ENCODE data around the gene TCEANC2. TPM values are rescaled to one million over a fixed set of nuclear protein-coding genes. Genes with fewer than 3 reads are reported as not detected.
"Not testable (repeated sequence)": the region's sequence is repeated elsewhere in the genome, so short reads cannot be mapped to it uniquely, and the experiment has no call there.

The TCEANC2 gene
- total and polyA plus RNA-seq, 2 donors (not counting 3 experiments of a cell fraction or from before 2014, with no cell fraction given) = 3.2 to 6.1 TPM

GRCh38 chr1:54018635-54019034 is 34.8 kb upstream of the TCEANC2 start:
- Histone ChIP-seq H3K36me3 (ENCODE audit: control insufficient read depth in 2 of 2, extremely low read depth in 1 of 2, insufficient read depth in 2 of 2, low read length in 2 of 2) (no peaks in the 10 kb centered on the region), H3K27ac (ENCODE audit: insufficient read depth, low read depth, low read length) (no peak overlapping the region), H3K9me1 (replicated peaks; ENCODE audit: control insufficient read depth, extremely low read depth, insufficient read depth, low read length) (no peaks in the 10 kb centered on the region), H3K9ac (replicated peaks; ENCODE audit: extremely low read depth, insufficient read depth, low read length) (no peak overlapping the region), H2AFZ (ENCODE audit: low read depth, low read length) (no peak overlapping the region), H3K4me2 (ENCODE audit: insufficient read depth, low read length) (no peak overlapping the region), H3K9me3 (replicated peaks; ENCODE audit: control insufficient read depth, insufficient read depth, low read length) (no peaks in the 10 kb centered on the region), H3K4me3 (replicated peaks in 1 of 3; ENCODE audit: insufficient read depth in 1 of 3, low read depth in 1 of 3, low read length in 3 of 3) (no peak overlapping the region), H3K4me1 (ENCODE audit: control insufficient read depth, extremely low read depth, insufficient read depth, low read length) (no peaks in the 10 kb centered on the region), H4K20me1 (replicated peaks; ENCODE audit: control insufficient read depth, extremely low read depth, insufficient read depth, low read length) (no peaks in the 10 kb centered on the region), H3K27me3 (ENCODE audit: control insufficient read depth in 2 of 2, insufficient read depth in 2 of 2, low read length in 2 of 2) (peaks cover 0 to 6% of the 10 kb centered on the region in 2 experiments), H3K79me2 (ENCODE audit: control insufficient read depth, insufficient read depth, low read length) (no peaks in the 10 kb centered on the region)
- dilution Hi-C loops (cut with MboI; ENCODE audit: extremely low pct_ligation_motif_present, low sequenced_read_pairs) (no loop called here), intact Hi-C loops (cut with micrococcal nuclease) (no loop called here)
- ChIA-PET POLR2A (no interaction called here), CTCF (interaction anchor here (1.2 kb wide), 1 partner anchor 14 kb away, joined by 4 read pairs; no protein-coding TSS in a partner anchor)
- no peak for TF ChIP-seq MYC (IDR thresholded peaks at IDR 0.05; ENCODE audit: low read depth, low read length)
- TF ChIP-seq EZH2 (IDR thresholded peaks at IDR 0.05; ENCODE audit: borderline replicate concordance, low read depth, low read length, severe bottlenecking) = no peak
- TF ChIP-seq FOS (IDR thresholded peaks at IDR 0.05; ENCODE audit: borderline replicate concordance, insufficient read depth, low read length) = no peak
- no peak for TF ChIP-seq MAX (IDR thresholded peaks at IDR 0.05; ENCODE audit: insufficient read depth, insufficient read length)
- no peak for TF ChIP-seq GATA2 (IDR thresholded peaks at IDR 0.05; ENCODE audit: insufficient read depth, insufficient read length, low read depth, low read length)
- no peak for TF ChIP-seq CTCF (IDR thresholded peaks at IDR 0.05; ENCODE audit: extremely low read depth in 1 of 2, insufficient read depth in 1 of 2, low read depth in 1 of 2, low read length in 2 of 2)
- TF ChIP-seq POLR2AphosphoS5 (IDR thresholded peaks at IDR 0.05; ENCODE audit: insufficient read depth, low read depth, low read length) = no peak
- no peak for TF ChIP-seq POLR2A (IDR thresholded peaks at IDR 0.05; ENCODE audit: low read depth, low read length)
- no peak for TF ChIP-seq JUN (IDR thresholded peaks at IDR 0.05; ENCODE audit: borderline replicate concordance, insufficient read depth, insufficient read length, low read depth)
- DNase-seq (ENCODE audit: low read depth, low spot score) = no peak
- BruUV-seq (replicated peaks) = no TSS peak
- no peak for FAIRE-seq

GRCh38 chr1:54019562-54020176 is 33.7 kb upstream of the TCEANC2 start:
- H3K9me1 ChIP-seq (replicated peaks; ENCODE audit: control insufficient read depth, extremely low read depth, insufficient read depth, low read length); H3K4me1 ChIP-seq (ENCODE audit: control insufficient read depth, extremely low read depth, insufficient read depth, low read length); DNase-seq (ENCODE audit: low read depth, low spot score); intact Hi-C loops (cut with micrococcal nuclease); H3K4me3 ChIP-seq (replicated peaks in 1 of 3; ENCODE audit: insufficient read depth in 1 of 3, low read depth in 1 of 3, low read length in 3 of 3); H3K9ac ChIP-seq (replicated peaks; ENCODE audit: extremely low read depth, insufficient read depth, low read length); FAIRE-seq; dilution Hi-C loops (cut with MboI; ENCODE audit: extremely low pct_ligation_motif_present, low sequenced_read_pairs); H3K27me3 ChIP-seq (ENCODE audit: control insufficient read depth in 2 of 2, insufficient read depth in 2 of 2, low read length in 2 of 2); H3K9me3 ChIP-seq (replicated peaks; ENCODE audit: control insufficient read depth, insufficient read depth, low read length); H3K4me2 ChIP-seq (ENCODE audit: insufficient read depth, low read length); H2AFZ ChIP-seq (ENCODE audit: low read depth, low read length); H3K36me3 ChIP-seq (ENCODE audit: control insufficient read depth in 2 of 2, extremely low read depth in 1 of 2, insufficient read depth in 2 of 2, low read length in 2 of 2); POLR2A ChIA-PET; H4K20me1 ChIP-seq (replicated peaks; ENCODE audit: control insufficient read depth, extremely low read depth, insufficient read depth, low read length); BruUV-seq (replicated peaks); H3K79me2 ChIP-seq (ENCODE audit: control insufficient read depth, insufficient read depth, low read length); H3K27ac ChIP-seq (ENCODE audit: insufficient read depth, low read depth, low read length): not testable (repeated sequence)
- CTCF ChIA-PET = interaction anchor here (1.2 kb wide), 1 partner anchor 13 kb away, joined by 4 read pairs; no protein-coding TSS in a partner anchor
